Erythroblast (primary cell): ENCODE results near the gene ACTG2.

Source experiments
- GATA1 ChIP-seq: IDR thresholded peaks from 2 replicates; pipeline ENCODE4 v1.6.1; 2011; ENCODE audit warnings: low read depth, mild to moderate bottlenecking, control low read depth, low read length, moderate library complexity
- POLR2A ChIP-seq: IDR thresholded peaks from 2 replicates; pipeline ENCODE4 v1.6.1; 2011; ENCODE audit warnings: mild to moderate bottlenecking, low read length

- no peak for TF ChIP-seq POLR2A
- TF ChIP-seq GATA1, result no peak
Measured at GRCh38 chr2:73921581-73921980, 28.8 kb downstream of the ACTG2 start.
